ENCODE results near the gene SPA17. TPM values are rescaled to one million over a fixed set of nuclear protein-coding genes. Genes with fewer than 3 reads are reported as not detected.

The SPA17 gene
- total and polyA plus RNA-seq, 7 experiments from 2014 or later: 1.00 to 2.3 (median 1.1) TPM

DNA sequence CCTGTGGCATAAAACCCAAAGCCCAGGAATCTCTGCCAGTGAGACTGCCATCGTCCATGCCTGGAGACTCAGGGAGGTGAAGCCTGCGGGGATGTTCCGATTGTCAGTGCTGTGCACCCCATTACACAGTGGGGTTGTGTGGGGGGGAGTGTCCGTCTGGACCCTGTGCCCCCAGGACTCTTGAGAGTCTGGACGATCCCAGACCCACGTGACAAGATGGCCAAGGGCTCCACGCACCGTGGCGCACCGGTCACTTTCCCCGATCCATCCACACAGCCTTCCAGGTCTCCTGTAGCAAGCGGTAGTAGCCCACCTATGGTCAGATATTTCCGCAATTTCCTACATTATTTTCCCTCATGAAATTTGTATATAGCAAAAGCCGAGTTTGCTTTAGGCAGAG, 45.1 kb downstream of the SPA17 start:
- H3K4me1 Mint-ChIP-seq: peaks cover 14 to 34% (median 21%) of the 10 kb centered on the region in 7 donors
- H3K27me3 ChIP-seq (ENCODE audit: control insufficient read depth in 2 of 2, insufficient read depth in 2 of 2, low read length in 2 of 2): peaks cover 5 to 6% of the 10 kb centered on the region in 2 donors
- ATAC-seq: no peak
- DNase-seq: no peak
- CTCF ChIA-PET: interaction anchor here (0.7 kb wide), 1 partner anchor 44 kb away, joined by 3 read pairs; no protein-coding TSS in a partner anchor
- intact Hi-C loops (cut with micrococcal nuclease): loop anchor here in 1 of 2 donors (1.0 to 2.0 kb wide), 3 partner anchors 20 to 46 kb away; partner anchors contain the start of genes NRGN, SIAE and SPA17
- peaks cover 0 to 11% (median 5%) of the 10 kb centered on the region in 5 donors for H3K36me3 Mint-ChIP-seq
- no peak overlapping the region for H3K27ac ChIP-seq (ENCODE audit: low read depth, low read length)
- H3K36me3 ChIP-seq (ENCODE audit: control insufficient read depth in 2 of 3, insufficient read depth in 3 of 3, low read length in 3 of 3): no peaks in the 10 kb centered on the region
- H3K9me3 Mint-ChIP-seq: no peaks in the 10 kb centered on the region
- no peak overlapping the region for H3K27ac Mint-ChIP-seq
- peak overlapping the region in 8 of 10 donors; percentile 3 to 94 (median 63) for H3K4me3 Mint-ChIP-seq
- POLR2A ChIA-PET: no interaction called here
- no peaks in the 10 kb centered on the region for H3K9me3 ChIP-seq (ENCODE audit: control insufficient read depth in 2 of 3, low read length in 3 of 3)
- peaks cover 10 to 15% of the 10 kb centered on the region in 2 donors for H3K4me1 ChIP-seq (ENCODE audit: control insufficient read depth in 2 of 2, insufficient read depth in 2 of 2, low read length in 2 of 2)
- no peak overlapping the region for H3K4me3 ChIP-seq (ENCODE audit: low read length)
- H3K27me3 Mint-ChIP-seq: peaks cover 27 to 85% (median 43%) of the 10 kb centered on the region in 5 donors

DNA sequence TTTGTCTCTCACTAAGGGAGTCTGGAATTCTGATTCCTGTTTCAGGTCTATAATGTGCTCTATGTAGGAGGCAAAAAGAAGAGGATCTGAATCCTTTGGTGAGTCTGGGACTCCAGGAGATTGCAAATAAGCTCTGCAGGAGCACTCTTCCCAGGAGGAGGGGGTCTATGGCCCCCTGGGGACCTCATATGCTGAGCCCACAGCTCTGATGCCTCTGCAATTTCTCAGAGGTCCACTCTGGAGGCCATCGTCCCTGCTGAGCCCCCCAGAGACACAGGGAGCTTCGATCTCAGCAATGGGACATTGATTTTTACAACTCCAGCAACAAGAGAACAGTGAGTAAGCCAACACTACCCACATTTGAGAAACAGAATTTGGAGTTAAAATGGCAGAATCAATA, 45.8 kb downstream of the SPA17 start:
- Histone ChIP-seq H3K27me3 (ENCODE audit: control insufficient read depth in 2 of 2, insufficient read depth in 2 of 2, low read length in 2 of 2) (peaks cover 5 to 6% of the 10 kb centered on the region in 2 donors), H3K4me3 (ENCODE audit: low read length) (no peak overlapping the region), H3K27ac (ENCODE audit: low read depth, low read length) (no peak overlapping the region), H3K4me1 (ENCODE audit: control insufficient read depth in 2 of 2, insufficient read depth in 2 of 2, low read length in 2 of 2) (peaks cover 10 to 15% of the 10 kb centered on the region in 2 donors), H3K9me3 (ENCODE audit: control insufficient read depth in 2 of 3, low read length in 3 of 3) (no peaks in the 10 kb centered on the region), H3K36me3 (ENCODE audit: control insufficient read depth in 2 of 3, insufficient read depth in 3 of 3, low read length in 3 of 3) (no peaks in the 10 kb centered on the region)
- ChIA-PET POLR2A (interaction anchor here (1.4 kb wide), 1 partner anchor 27 kb away, joined by 3 read pairs; no protein-coding TSS in a partner anchor), CTCF (interaction anchor here (0.7 kb wide), 1 partner anchor 43 kb away, joined by 3 read pairs; no protein-coding TSS in a partner anchor)
- Mint-ChIP-seq H3K27me3 (peaks cover 19 to 90% (median 36%) of the 10 kb centered on the region in 5 donors), H3K4me1 (peaks cover 14 to 34% (median 21%) of the 10 kb centered on the region in 7 donors), H3K4me3 (peak overlapping the region in 2 of 10 donors; percentile 40 to 85), H3K9me3 (no peaks in the 10 kb centered on the region), H3K36me3 (peaks cover 0 to 6% (median 0%) of the 10 kb centered on the region in 5 donors), H3K27ac (no peak overlapping the region)
- DNase-seq (no peak), ATAC-seq (no peak)
- intact Hi-C loops (cut with micrococcal nuclease): loop anchor here in 1 of 2 donors (2.0 kb wide), 1 partner anchor 27 kb away; no protein-coding TSS in a partner anchor

DNA sequence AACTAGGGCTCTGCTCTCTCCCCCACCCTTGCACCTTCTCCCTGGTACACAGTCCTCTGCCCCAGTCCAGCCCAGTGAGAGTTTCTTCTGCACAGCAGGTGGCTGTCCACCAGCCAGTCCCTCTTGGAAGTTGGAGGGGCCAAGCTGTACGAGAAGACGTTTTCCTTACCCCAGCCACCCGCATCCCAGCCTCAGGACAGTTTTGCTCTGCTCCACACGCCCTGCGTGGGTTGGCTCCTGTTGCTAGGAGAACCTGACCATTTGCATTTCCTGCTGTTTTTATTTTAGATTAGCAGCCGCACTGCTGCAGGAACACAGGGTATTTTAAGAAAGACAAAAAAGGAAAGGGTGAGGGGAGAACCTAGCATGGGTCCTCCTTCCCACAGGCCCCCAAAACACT, 48.5 kb downstream of the SPA17 start:
- DNase-seq (no peak), ATAC-seq (no peak)
- Histone ChIP-seq H3K27me3 (ENCODE audit: control insufficient read depth in 2 of 2, insufficient read depth in 2 of 2, low read length in 2 of 2) (no peaks in the 10 kb centered on the region), H3K36me3 (ENCODE audit: control insufficient read depth in 2 of 3, insufficient read depth in 3 of 3, low read length in 3 of 3) (no peaks in the 10 kb centered on the region), H3K27ac (ENCODE audit: low read depth, low read length) (no peak overlapping the region), H3K4me3 (ENCODE audit: low read length) (no peak overlapping the region), H3K4me1 (ENCODE audit: control insufficient read depth in 2 of 2, insufficient read depth in 2 of 2, low read length in 2 of 2) (peaks cover 10 to 15% of the 10 kb centered on the region in 2 donors), H3K9me3 (ENCODE audit: control insufficient read depth in 2 of 3, low read length in 3 of 3) (no peaks in the 10 kb centered on the region)
- Mint-ChIP-seq H3K27ac (no peak overlapping the region), H3K4me3 (no peak overlapping the region), H3K27me3 (peaks cover 13 to 86% (median 23%) of the 10 kb centered on the region in 5 donors), H3K4me1 (peaks cover 14 to 43% (median 34%) of the 10 kb centered on the region in 7 donors), H3K9me3 (no peaks in the 10 kb centered on the region), H3K36me3 (no peaks in the 10 kb centered on the region)
- ChIA-PET CTCF (no interaction called here), POLR2A (no interaction called here)
- intact Hi-C loops (cut with micrococcal nuclease): no loop called here

- DNase-seq: no peak
- CTCF ChIA-PET: no interaction called here
Measured at GRCh38 chr11:124724979-124725718, 51.4 kb downstream of the SPA17 start.

DNA sequence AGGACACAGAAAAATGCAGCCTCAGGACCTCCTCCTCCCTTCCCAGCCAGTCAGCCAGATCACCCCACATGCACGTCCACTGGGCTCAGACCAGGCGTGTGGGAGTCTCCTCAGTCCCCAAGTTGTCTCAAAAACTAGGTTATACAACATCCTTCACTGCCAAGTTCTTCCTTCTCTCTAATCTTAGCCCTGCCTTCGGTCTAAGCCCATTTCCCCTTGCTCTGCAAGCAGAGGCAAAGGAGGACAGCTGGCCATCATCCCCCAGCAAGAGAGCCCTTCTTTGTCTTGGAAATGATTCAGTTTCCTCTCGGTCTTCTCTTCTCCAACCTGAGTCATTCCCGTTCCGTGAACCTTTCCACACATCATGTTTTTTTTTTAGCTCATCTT, 52.0 kb downstream of the SPA17 start:
- no peak for ATAC-seq
- intact Hi-C loops (cut with micrococcal nuclease): no loop called here
- H3K9me3 ChIP-seq (ENCODE audit: control insufficient read depth in 2 of 3, low read length in 3 of 3): no peaks in the 10 kb centered on the region
- no peaks in the 10 kb centered on the region for H3K36me3 Mint-ChIP-seq
- no peaks in the 10 kb centered on the region for H3K9me3 Mint-ChIP-seq
- H3K27me3 ChIP-seq (ENCODE audit: control insufficient read depth in 2 of 2, insufficient read depth in 2 of 2, low read length in 2 of 2): no peaks in the 10 kb centered on the region
- H3K27me3 Mint-ChIP-seq: peaks cover 6 to 63% (median 15%) of the 10 kb centered on the region in 5 donors
- H3K36me3 ChIP-seq (ENCODE audit: control insufficient read depth in 2 of 3, insufficient read depth in 3 of 3, low read length in 3 of 3): no peaks in the 10 kb centered on the region
- H3K4me1 Mint-ChIP-seq: peaks cover 6 to 30% (median 23%) of the 10 kb centered on the region in 7 donors
- H3K4me3 Mint-ChIP-seq: no peak overlapping the region
- H3K27ac Mint-ChIP-seq: peak overlapping the region in 1 of 9 donors; percentile 3
- H3K27ac ChIP-seq (ENCODE audit: low read depth, low read length): no peak overlapping the region
- ChIA-PET POLR2A (interaction anchor here (0.5 to 1.5 kb wide), 2 partner anchors 19 to 64 kb away, joined by 3 read pairs; no protein-coding TSS in a partner anchor), CTCF (no interaction called here)
- H3K4me1 ChIP-seq (ENCODE audit: control insufficient read depth in 2 of 2, insufficient read depth in 2 of 2, low read length in 2 of 2): peaks cover 0 to 5% of the 10 kb centered on the region in 2 donors
- H3K4me3 ChIP-seq (ENCODE audit: low read length): no peak overlapping the region
- DNase-seq: no peak

More at GRCh38 chr11:124724979-124725718, 51.4 kb downstream of the SPA17 start:
- Mint-ChIP-seq H3K27ac (no peak overlapping the region), H3K4me1 (peaks cover 6 to 30% (median 23%) of the 10 kb centered on the region in 7 donors), H3K9me3 (no peaks in the 10 kb centered on the region), H3K27me3 (peaks cover 6 to 68% (median 15%) of the 10 kb centered on the region in 5 donors), H3K36me3 (no peaks in the 10 kb centered on the region), H3K4me3 (no peak overlapping the region)
- no peaks in the 10 kb centered on the region for H3K9me3 ChIP-seq (ENCODE audit: control insufficient read depth in 2 of 3, low read length in 3 of 3)
- POLR2A ChIA-PET: interaction anchor here (0.5 to 1.5 kb wide), 2 partner anchors 19 to 64 kb away, joined by 3 read pairs; no protein-coding TSS in a partner anchor
- no peak overlapping the region for H3K27ac ChIP-seq (ENCODE audit: low read depth, low read length)
- H3K4me3 ChIP-seq (ENCODE audit: low read length): no peak overlapping the region
- no peaks in the 10 kb centered on the region for H3K36me3 ChIP-seq (ENCODE audit: control insufficient read depth in 2 of 3, insufficient read depth in 3 of 3, low read length in 3 of 3)
- H3K27me3 ChIP-seq (ENCODE audit: control insufficient read depth in 2 of 2, insufficient read depth in 2 of 2, low read length in 2 of 2): no peaks in the 10 kb centered on the region
- H3K4me1 ChIP-seq (ENCODE audit: control insufficient read depth in 2 of 2, insufficient read depth in 2 of 2, low read length in 2 of 2): peaks cover 0 to 5% of the 10 kb centered on the region in 2 donors
- intact Hi-C loops (cut with micrococcal nuclease): no loop called here
- ATAC-seq: no peak

DNA sequence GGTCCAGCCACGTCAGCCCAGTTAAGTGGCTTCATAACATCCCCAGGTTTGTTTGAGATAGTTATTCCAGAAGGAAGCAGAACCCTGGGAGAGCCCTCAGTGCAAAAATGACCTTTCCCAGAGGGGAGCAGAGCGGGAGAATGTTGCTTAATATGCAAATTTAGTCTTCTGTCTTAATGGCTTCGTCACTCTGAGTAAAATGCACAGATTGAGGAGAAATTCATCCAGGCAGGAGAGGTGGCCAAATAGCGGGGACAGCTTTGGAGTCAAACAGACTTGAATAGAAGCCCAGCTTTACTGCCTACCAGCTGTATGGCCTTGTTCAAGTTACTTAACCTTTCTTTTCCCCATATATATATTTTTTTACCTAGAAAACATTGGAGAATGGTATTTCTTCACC, 53.8 kb downstream of the SPA17 start:
- no peaks in the 10 kb centered on the region for H3K9me3 ChIP-seq (ENCODE audit: control insufficient read depth in 2 of 3, low read length in 3 of 3)
- intact Hi-C loops (cut with micrococcal nuclease): no loop called here
- no peak overlapping the region for H3K4me3 ChIP-seq (ENCODE audit: low read length)

More for the DNA sequence above, 53.8 kb downstream of the SPA17 start:
- Mint-ChIP-seq H3K27me3 (peaks cover 6 to 47% (median 15%) of the 10 kb centered on the region in 5 donors), H3K27ac (no peak overlapping the region), H3K36me3 (no peaks in the 10 kb centered on the region), H3K4me3 (no peak overlapping the region), H3K9me3 (no peaks in the 10 kb centered on the region), H3K4me1 (peaks cover 3 to 21% (median 18%) of the 10 kb centered on the region in 7 donors)
- ATAC-seq: no peak
- POLR2A ChIA-PET: no interaction called here
- no peak overlapping the region for H3K27ac ChIP-seq (ENCODE audit: low read depth, low read length)
- CTCF ChIA-PET: no interaction called here
- peaks cover 0 to 2% of the 10 kb centered on the region in 2 donors for H3K4me1 ChIP-seq (ENCODE audit: control insufficient read depth in 2 of 2, insufficient read depth in 2 of 2, low read length in 2 of 2)
- H3K27me3 ChIP-seq (ENCODE audit: control insufficient read depth in 2 of 2, insufficient read depth in 2 of 2, low read length in 2 of 2): no peaks in the 10 kb centered on the region
- no peaks in the 10 kb centered on the region for H3K36me3 ChIP-seq (ENCODE audit: control insufficient read depth in 2 of 3, insufficient read depth in 3 of 3, low read length in 3 of 3)
- no peak for DNase-seq

Measured in naive thymus-derived CD4-positive, alpha-beta T cell (primary cell).